HT-29 (cell line): ENCODE data around the gene SLX4IP. TPM values are rescaled to one million over a fixed set of nuclear protein-coding genes. Genes with fewer than 3 reads are reported as not detected.
"Not testable (repeated sequence)": the region's sequence is repeated elsewhere in the genome, so short reads cannot be mapped to it uniquely, and the experiment has no call there.

Source experiments
- DNase-seq: peaks from one replicate; pipeline ENCODE4 v3.0.0-alpha.2; 2015; ENCODE audit warnings: low spot score
- total RNA-seq: library from RNA; depleted of rRNA; stranded (reverse); fragments of >200 nt; shearing (Covaris generic); gene quantifications from 2 replicates; pipeline ENCODE4 v1.2.3, GENCODE V29; 2014; rRNA removed

Gene SLX4IP
- total RNA-seq, result 1.4 TPM in 2 replicates

DNA sequence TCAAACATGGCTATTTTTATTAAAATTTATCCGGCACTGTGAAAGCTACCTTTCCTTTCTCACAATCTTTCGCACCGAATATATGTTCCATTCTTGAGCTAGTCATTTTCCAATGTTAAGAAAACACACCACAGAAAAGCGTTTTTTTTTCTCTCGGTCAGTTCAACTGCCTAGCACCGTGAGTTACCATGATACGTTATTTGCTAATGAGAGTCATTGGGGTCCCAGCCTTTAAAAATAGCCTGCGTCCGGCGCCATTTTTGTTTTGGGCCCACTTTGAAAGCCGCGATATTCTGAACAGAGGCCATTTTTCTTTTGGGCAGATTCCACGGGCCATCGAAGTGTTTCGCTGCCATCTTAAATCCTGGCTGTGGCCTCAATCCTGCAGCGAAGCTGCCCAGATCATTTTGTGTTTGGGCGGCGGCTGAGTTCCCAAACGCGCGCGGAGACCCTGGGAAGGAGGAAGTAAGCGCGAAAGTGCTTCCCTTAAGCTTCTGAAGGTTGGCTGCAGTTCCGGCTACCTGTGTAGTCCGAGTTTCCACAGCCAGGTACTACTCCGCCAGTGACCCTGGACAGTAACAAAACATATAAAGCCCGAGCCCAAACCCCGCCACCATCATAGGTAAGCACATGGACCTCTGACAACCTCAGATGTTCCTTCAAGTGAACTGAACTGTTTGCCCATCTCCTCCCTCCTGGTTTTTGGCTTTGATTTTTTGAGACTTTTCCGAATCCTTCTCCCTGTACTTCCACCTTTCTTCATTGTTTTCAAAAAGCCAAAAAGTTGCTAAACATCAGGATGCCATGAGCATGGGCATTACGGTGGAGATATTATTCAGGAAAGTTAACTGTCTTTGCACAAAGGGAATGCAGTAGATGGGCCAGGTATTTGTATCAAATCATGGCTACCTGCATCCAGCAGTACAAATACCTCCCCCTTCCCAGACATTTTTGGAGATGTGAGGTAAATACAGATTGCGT is at the start of gene SLX4IP:
Gene SLX4IP, plus strand, starts transcription at position 474 of the 981 bp plus-strand sequence. CDS start 22,900 bp downstream, outside the sequence.
- peak; percentile 93 for DNase-seq

DNA sequence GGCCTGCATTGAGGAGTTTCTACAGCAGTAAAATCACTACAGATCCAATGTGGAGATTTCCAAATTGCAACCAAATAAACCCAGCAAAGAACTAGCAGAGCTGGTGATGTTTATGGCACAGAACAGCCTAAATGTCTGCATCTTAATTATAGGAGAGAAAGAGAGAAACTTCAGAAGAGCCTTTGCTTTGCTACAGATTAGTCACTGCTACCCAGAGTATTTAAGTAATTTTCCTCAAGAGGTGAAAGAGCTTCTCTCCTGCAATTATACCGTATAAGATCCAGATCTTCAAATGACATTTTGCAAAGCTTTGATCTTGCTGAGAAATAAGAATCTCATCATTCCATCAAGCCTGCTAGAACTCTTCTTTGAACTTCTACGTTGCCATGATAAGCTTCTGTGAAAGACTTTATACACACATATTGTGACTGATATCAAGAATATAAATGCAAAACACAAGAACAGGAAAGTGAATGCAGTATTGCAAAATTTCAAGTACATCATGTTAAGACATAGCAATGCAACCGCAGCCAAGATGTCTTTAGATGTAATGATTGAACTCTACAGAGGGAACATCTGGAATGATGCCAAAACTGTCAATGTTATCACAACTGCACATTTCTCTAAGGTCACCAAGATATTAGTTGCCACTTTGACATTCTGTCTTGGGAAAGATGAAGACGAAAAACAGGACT is 49.1 kb upstream of the SLX4IP start:
- DNase-seq, result no peak

DNA sequence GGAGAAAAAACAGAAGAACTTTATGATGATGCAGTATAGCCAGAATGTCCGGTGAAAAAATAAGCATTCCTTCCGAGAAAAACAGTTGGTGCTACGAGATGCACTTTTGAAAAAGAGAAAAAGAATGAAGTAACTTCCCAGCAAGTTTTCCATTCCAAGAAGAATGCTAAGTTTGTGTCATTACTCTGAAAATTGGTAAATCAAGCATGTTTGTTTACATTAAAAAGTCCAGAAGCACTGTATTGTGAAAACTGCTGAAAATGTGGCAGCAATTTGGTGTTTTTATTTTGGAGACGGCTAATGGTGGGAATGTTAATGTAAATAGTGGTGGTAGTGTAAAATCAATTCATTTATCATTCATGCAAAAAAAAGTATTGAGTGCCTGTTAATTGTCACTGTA is 47.4 kb upstream of the SLX4IP start:
- no peak for DNase-seq

DNA sequence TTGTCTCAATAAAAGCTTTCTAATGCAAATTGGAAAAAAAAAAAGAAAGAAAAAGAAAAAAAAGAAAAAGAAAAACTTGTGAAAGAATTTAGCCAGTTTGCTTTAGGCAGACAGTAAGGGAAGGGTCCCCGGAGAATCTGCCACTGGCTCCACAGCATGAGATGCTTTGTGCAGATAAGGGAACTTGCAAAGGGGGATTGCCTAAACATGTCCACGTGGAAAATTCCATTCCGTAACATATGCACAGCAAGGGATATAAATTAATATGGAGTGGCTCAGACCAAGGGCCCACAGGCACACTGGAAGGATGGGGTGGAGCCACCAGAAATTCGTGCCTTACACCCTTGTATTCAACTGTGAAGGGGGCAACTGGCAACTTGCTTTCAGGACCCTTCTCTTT is 46.5 kb upstream of the SLX4IP start:
- no peak for DNase-seq

DNA sequence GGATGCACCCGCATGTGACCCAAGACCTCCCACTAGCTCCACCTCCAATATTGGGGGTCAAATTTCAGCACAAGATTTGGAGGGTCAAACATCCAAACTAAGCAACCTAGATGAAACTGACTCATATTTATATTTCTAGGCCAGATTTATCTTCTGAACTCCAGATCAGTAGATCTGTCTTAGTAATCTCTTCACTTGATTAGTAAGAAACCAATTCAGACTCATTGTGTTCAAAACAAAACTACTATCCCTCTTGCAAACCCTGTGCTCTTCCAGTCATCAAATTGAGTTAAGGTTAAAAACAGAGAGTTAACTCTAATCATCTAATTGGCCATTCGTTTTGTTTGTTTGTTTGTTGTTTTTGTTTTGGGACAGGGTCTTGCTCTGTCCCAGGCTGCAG is 44.4 kb upstream of the SLX4IP start:
- no peak for DNase-seq

DNA sequence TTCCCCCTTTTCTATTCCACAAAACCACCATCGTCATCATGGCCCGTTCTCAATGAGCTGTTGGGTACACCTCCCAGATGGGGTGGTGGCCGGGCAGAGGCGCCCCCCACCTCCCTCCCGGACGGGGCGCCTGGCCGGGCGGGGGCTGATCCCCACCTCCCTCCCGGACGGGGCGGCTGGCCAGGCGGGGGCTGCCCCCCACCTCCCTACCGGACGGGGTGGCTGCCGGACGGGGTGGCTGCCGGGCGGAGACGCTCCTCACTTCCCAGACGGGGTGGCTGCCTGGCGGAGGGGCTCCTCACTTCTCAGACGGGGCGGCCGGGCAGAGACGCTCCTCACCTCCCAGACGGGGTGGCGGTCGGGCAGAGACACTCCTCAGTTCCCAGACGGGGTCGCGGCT is 40.4 kb upstream of the SLX4IP start:
- DNase-seq, result not testable (repeated sequence)

DNA sequence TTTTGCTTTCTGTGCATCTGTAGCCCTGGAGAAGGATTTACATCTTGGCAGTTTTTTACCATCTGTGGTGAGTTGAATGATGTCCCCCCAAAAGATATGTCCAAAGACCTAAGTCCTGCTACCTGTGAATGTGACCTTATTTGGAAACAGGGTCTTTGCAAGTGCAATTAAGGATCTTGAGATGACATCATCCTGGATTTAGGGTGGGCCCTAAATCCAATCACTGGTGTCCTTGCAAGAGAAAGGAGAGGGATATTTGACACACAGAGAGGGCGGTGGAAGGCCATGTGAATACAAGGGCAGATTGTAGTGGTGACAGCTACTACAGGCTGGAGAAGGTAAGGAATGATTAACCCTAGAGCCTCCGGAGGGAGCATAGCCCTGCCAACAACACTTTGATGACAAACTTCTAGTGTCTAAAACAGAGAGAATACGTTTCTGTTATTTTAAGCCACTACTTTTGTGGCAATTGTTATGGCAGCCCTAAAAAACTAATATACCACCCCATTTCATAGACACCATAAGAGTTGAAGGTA is 36.2 kb upstream of the SLX4IP start:
- no peak for DNase-seq

DNA sequence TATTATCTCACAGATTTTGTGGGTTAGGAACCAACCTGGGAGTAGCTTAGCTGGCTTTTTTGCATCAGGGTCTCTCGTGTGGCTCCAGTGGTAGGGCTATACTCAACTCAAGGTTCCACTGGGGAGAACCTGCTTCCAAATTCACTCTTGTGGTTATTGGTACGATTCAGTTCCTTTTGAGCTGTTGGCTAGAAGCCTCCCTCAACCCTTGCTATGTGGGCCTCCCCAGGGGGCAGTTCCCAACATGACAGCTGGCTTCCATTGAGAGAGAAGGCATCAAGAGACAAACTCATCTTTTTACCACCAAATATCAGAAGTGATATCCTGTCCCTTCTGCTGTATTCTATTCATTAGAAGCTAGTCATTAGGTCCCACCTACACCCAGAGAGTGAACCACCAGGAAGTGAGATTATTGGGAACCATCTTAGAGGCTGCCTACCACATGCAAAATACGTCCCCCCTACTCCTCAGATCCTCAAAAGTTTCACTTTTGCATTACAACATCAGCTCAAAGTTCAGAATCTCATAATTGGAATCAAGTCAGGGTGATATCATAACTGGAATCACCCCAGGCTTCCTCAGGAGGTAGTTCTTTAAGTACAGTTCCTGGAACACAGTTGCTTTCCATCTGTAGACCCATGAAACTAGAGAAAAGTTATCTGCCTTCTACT is 32.0 kb upstream of the SLX4IP start:
- DNase-seq, result no peak

DNA sequence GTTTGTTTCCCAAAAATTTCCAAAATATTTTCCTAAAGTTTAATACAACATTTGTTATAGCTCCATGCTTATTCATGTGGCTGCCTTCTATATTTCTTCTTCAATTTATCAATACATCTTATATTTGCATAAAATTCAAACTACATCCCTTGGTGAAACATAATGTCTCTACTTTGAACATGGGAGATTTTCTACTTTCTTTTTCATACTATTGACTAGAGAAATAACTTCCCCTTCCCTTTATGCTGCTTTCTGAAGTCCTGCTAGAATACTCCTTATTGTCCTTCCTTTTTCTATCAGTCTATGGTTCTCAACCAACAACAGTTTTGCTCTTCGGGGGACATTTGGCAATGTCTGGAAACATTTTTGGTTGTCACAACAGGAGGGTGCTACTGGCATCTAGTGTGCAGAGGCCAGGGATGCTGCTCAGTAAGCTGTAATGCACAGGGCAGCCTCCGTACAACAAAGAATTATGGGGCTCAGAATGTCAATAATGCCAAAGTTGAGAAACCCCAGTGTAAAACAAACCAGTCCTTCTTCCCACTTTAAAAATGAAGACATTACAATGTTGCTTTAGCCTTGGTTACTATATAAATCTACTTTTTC is 31.0 kb upstream of the SLX4IP start:
- DNase-seq, result no peak

DNA sequence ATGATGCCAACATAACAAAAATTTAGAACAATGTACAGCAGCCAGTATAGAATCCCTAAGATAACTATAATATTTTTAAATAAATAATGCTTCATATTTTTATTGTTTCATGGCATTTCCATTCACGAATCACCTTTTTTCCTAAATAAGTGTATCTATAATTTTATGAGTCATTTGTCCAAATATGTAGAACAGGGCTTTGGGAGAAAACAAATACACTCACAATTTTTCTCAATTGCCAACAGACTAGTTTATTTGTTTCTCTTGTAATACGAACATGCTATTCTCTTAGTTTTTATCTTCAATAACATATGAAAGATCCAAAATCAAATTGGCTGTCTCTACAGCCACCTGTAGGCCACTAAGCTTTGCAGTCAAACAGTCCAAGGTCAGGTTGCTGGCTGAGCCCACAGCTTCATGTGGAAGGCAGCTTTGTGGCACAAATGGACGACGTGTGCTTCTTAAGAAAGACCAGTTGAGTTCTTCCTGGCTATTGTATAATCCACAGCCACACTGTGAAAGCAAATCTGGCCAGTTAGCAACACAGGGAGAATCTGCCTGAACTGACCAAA is 30.1 kb upstream of the SLX4IP start:
- DNase-seq, result no peak

DNA sequence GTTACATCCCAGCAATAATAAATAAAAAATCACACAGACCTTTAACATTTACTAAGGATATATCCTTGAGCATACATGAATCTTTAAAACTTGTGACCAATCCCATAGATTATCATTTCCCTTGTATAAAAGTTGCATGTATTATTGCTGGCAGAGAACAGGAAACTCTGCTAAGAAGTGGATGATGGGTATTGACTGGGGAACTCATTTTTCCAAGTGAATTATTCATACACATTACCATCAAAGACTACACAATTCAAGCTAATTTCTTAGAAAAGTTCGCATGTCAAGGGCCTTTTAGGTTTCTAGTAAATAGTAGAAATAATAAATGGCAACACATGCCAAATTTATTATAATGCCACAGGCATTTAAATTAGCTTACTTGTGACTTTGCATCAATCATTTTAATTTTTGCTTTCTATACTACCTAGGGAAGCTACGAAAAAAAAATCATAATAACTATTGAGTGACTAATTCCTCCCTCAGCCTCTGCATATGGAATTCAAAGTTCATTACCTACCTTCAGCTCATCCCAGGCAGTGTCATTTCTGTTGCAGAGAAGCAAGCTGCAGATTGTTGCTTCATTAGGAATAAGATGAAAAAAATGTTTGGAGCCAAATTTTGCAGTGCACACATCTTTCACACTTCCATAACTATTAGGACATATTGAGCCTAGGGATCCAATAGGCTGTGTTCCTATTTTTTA is 26.8 kb upstream of the SLX4IP start:
- DNase-seq, result no peak

DNA sequence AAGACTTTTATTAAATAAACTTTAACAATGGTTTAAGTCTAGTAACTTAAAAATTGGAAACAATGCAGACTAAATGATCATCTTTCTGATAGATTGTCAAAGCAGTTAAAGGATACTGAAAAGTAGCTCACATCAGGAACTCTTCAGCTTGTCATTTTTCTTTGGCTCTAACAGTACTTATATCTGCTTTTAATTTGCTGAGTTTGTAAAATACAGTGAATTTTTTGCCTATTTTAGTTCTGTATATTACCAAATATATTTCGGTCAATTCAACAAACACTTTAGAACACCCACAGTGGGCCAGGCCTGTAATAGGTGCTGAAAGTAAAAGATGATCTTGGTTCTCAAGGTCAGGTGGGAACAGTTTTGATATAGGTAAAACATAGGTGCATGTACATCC is 23.4 kb upstream of the SLX4IP start:
- DNase-seq, result no peak

DNA sequence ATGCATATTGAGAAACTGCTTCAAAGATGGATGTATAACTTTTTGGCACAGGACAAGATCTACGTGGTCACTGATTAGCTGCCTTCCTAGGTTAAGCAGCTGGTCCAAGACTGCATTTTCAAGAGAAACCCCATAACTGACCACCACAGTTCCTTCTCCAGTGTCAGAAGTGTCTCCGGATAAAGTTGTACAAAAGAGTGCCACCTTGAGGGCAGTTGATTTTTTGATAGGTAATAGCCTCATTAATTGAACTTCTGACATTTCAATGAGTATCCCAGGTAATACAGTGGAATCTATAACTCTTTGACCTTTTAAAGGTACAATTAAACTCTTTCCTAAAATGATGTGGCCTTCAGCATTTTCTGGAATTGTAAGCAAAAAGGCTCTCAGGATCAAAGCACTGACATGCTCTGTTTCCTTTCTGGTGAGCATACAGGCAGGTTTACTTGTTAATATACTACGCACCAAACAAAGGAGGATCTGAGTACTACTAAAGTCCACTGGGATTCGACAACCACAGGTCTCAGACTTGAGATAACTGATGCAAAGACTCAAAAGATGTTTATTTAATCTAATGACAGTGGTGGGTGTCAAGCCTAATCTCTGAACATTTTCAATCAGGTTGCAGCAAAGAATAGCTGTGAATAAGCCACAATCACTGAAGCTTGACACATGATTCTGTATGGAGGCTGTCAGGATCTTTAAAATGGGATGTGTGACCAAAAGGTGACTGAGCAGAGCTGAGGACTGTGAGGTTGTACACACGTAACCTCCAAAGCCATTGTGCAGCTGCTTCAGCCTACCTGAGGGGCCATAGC is 22.3 kb upstream of the SLX4IP start:
- DNase-seq, result peak; percentile 26

DNA sequence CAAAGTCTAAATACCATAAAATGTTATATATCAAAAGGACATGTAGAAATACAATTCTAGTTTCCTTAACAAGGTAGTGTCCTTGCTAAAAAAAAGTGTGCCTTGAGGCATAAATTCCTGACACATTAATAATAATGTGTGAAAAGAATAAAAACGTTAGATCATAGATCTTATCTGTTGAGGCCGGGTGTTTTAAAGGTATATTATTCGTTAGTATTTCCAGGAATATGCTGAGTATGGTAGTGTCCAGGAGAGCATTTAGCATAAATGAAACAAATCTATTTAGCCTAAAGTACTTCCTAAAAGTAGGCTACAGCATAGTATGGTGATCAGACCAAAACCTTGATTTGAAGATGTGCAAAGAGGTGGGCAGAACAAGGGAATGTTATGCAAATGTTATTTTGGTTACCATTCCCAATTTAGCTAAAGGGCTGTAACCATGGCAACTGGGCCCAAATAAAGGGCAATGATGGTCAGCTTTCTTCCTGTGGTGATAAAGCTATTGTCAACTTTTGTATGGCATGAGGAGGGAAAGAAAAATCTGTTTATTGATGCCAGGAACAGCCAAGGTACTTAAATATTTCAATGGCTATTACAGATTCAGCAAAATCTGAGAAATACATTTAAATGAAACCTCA is 20.0 kb upstream of the SLX4IP start:
- peak; percentile 13 for DNase-seq

DNA sequence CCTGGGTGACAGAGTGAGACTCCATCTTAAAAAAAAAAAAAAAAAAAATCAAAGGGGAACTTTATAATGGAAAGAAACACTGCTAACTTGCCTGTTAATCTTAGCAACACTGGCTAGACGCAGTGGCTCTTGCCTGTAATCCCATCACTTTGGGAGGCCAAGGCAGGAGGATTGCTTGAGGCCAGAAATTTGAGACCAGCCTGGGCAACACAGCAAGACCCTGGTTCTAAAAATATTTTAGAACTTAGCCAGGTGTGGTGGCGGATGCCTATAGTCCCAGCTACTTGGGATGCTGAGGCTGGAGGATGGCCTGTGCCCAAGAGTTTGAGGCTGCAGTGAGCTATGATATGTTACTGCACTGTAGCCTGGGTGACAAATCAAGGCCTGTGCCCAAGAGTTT is 17.9 kb upstream of the SLX4IP start:
- not testable (repeated sequence) for DNase-seq

DNA sequence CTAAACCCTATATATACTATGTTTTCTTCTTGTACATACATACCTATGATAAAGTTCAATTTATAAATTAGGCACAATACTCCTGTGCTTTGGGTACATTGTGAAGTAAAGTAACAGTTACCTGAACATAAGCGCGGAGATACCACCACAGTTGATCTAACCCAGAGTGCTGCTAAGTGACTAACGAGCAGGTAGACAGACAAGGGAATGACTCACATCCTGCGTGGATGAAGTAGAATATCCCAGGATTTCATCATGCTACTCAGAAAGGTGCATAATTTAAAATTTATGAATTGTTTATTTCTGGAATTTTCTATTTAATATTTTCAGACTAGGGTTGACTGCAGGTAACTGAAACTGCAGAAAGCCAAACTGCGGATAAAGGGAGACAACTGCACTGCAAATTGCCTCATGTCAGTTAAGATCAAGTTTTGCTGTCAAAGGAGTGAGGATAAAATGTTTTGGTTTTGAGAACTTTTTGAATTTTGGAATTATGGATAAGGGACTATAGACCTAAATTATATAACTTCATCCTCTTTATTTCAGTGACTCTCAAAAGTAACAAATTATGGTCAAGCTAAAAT is 15.5 kb upstream of the SLX4IP start:
- peak; percentile 20 for DNase-seq

DNA sequence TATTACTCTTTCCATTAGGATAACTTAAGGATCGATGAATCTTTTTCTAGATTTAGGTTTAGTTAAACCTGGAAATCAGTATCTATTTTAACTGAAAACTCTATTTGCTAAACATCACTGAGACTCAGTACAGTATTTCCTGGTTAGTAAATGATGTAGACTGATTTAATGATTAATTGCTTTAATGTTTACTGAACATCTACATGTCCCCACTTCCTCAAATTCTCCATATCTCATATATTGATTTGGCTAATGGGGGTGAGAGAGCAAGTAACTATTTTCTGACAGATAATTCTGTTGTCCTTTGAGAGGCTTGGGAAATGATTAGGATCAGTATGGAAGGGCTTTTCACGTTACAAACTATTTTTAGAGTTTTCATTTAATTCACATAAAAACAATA is 11.4 kb upstream of the SLX4IP start:
- peak; percentile 17 for DNase-seq

DNA sequence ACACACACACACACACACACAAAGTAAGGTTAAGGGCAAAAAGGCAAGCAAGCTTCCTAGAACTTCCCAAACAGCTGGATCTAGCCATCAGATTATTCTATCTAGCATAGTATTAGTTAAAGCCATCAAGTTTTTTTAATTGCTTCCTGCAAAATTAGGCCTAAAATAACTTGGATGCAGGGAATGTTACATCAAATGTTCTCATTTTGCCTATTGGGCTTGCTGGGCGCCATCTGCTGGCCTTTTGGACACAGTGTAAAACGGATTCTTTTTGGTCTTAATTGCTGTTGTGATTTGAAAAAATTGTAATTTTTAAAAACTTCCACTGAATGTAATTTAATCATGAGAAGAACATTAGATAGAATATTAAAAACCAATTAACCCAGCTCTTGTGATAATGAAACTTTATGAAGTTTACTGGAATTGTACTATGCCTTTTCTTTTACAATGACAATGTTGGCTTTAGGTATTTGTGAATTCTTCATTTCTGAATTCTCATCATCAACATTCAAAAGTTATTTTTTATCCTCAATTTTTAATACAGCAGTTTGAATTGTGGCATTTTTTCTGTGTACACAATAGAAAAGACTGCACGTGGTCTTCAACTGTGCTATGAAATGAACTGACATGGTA is 7.9 kb upstream of the SLX4IP start:
- peak; percentile 69 for DNase-seq
